Lower leg skin (tissue), 3 donors: ENCODE measurements around the gene IFFO2.

Source experiments
- POLR2A ChIP-seq, 2 donors: fragments of 450-650 bp; IDR thresholded peaks; one replicate each; pipeline ENCODE4 v1.6.1; 2016 to 2017; ENCODE audit warnings: antibody characterized with exemption in 2 of 2, mild to moderate bottlenecking in 1 of 2, moderate library complexity in 1 of 2
- TF ChIP-seq, protein P1 (sequence below), 3 donors: fragments of 450-650 bp; IDR thresholded peaks; one replicate each; pipeline ENCODE4 v1.5.1; 2016; ENCODE audit warnings: antibody characterized with exemption in 3 of 3, mild to moderate bottlenecking in 3 of 3, moderate library complexity in 2 of 3

DNA sequence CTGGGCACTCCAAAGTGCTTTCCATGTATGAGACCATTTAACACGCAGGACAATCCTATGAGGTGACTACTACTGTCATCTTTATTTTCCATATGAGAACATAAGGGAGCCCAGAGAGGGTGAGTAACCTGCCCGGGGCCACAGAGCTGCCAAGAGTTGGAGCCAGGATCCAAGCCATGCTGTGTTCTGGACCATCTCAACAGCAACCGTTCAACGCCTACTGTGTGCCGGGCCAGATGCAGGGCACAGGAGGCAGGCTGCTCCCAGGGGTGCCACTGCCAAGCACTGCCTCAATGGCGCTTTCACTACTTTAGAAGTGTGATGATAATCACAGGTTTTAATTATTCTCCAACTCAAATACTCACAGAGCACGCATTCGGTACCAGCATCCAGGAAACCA lies 57.9 kb downstream of the IFFO2 start:
- no peak for TF ChIP-seq POLR2A (IDR thresholded peaks at IDR 0.05)
- TF ChIP-seq, protein P1, sequence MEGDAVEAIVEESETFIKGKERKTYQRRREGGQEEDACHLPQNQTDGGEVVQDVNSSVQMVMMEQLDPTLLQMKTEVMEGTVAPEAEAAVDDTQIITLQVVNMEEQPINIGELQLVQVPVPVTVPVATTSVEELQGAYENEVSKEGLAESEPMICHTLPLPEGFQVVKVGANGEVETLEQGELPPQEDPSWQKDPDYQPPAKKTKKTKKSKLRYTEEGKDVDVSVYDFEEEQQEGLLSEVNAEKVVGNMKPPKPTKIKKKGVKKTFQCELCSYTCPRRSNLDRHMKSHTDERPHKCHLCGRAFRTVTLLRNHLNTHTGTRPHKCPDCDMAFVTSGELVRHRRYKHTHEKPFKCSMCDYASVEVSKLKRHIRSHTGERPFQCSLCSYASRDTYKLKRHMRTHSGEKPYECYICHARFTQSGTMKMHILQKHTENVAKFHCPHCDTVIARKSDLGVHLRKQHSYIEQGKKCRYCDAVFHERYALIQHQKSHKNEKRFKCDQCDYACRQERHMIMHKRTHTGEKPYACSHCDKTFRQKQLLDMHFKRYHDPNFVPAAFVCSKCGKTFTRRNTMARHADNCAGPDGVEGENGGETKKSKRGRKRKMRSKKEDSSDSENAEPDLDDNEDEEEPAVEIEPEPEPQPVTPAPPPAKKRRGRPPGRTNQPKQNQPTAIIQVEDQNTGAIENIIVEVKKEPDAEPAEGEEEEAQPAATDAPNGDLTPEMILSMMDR (IDR thresholded peaks at IDR 0.05), result no peak
